HCT116 (cell line): ENCODE data around the gene SSB.

ENCODE experiments used
- CEBPB ChIP-seq: IDR thresholded peaks from 2 replicates; pipeline ENCODE4 v1.6.1; 2012; ENCODE audit warnings: low read depth
- CTCF ChIP-seq, 3 experiments: fragments of 200-600 bp in 1 of 3; sonication (generic) in 1 of 3; IDR thresholded peaks in 2 of 3; conservative IDR thresholded peaks in 1 of 3; 2 replicates each; pipeline ENCODE4 v1.5.1; 2012 to 2017; ENCODE audit warnings: low read depth in 2 of 3, low read length in 2 of 3, antibody characterized with exemption in 1 of 3, borderline replicate concordance in 1 of 3, control low read depth in 1 of 3, mild to moderate bottlenecking in 1 of 3, mixed read lengths in 1 of 3, mixed run types in 1 of 3, moderate library complexity in 1 of 3; ENCODE audit not compliant: insufficient read depth in 1 of 3
- POLR2A ChIP-seq: IDR thresholded peaks from 2 replicates; pipeline ENCODE4 v1.7.0; 2011; ENCODE audit warnings: borderline replicate concordance; ENCODE audit not compliant: insufficient read depth, insufficient read length; ENCODE audit errors: extremely low read depth
- ZBTB33 ChIP-seq: IDR thresholded peaks from 2 replicates; pipeline ENCODE4 v1.6.1; 2011; ENCODE audit warnings: mild to moderate bottlenecking, low read length, moderate library complexity; ENCODE audit not compliant: insufficient replicate concordance; ENCODE audit errors: extremely low read depth
- TF ChIP-seq, protein P1 (sequence below): IDR thresholded peaks from 2 replicates; pipeline ENCODE4 v1.6.1; 2012
- TF ChIP-seq, protein P2 (sequence below): IDR thresholded peaks from 2 replicates; pipeline ENCODE4 v1.6.1; 2012; ENCODE audit warnings: low read depth

- TF ChIP-seq POLR2A = no peak
- no peak for TF ChIP-seq CTCF (IDR thresholded peaks at IDR 0.05 in 2 of 3, conservative IDR thresholded peaks at IDR 0.05 in 1 of 3; ENCODE audit: borderline replicate concordance in 1 of 3, insufficient read depth in 1 of 3, low read depth in 2 of 3, low read length in 2 of 3)
- TF ChIP-seq, protein P1, sequence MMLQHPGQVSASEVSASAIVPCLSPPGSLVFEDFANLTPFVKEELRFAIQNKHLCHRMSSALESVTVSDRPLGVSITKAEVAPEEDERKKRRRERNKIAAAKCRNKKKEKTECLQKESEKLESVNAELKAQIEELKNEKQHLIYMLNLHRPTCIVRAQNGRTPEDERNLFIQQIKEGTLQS = no peak
- TF ChIP-seq ZBTB33 = no peak
- TF ChIP-seq CEBPB = no peak
- TF ChIP-seq, protein P2, sequence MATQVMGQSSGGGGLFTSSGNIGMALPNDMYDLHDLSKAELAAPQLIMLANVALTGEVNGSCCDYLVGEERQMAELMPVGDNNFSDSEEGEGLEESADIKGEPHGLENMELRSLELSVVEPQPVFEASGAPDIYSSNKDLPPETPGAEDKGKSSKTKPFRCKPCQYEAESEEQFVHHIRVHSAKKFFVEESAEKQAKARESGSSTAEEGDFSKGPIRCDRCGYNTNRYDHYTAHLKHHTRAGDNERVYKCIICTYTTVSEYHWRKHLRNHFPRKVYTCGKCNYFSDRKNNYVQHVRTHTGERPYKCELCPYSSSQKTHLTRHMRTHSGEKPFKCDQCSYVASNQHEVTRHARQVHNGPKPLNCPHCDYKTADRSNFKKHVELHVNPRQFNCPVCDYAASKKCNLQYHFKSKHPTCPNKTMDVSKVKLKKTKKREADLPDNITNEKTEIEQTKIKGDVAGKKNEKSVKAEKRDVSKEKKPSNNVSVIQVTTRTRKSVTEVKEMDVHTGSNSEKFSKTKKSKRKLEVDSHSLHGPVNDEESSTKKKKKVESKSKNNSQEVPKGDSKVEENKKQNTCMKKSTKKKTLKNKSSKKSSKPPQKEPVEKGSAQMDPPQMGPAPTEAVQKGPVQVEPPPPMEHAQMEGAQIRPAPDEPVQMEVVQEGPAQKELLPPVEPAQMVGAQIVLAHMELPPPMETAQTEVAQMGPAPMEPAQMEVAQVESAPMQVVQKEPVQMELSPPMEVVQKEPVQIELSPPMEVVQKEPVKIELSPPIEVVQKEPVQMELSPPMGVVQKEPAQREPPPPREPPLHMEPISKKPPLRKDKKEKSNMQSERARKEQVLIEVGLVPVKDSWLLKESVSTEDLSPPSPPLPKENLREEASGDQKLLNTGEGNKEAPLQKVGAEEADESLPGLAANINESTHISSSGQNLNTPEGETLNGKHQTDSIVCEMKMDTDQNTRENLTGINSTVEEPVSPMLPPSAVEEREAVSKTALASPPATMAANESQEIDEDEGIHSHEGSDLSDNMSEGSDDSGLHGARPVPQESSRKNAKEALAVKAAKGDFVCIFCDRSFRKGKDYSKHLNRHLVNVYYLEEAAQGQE = no peak
These were observed 22.4 kb upstream of the SSB start for GRCh38 chr2:169776252-169776761.
